Adrenal gland (tissue), 5 donors: ENCODE results near the gene SEZ6L2.

ENCODE experiments used
- CTCF ChIP-seq, 6 experiments: fragments of 450-650 bp in 4 of 6; fragments of 200-600 bp in 2 of 6; sonication (generic) in 1 of 6; IDR thresholded peaks; 1 replicate in 5 of 6; 2 replicates in 1 of 6; pipeline versions ENCODE4 v1.5.1 to v1.8.0; 2016 to 2021; ENCODE audit warnings: antibody characterized with exemption in 6 of 6, mild to moderate bottlenecking in 2 of 6, moderate library complexity in 1 of 6
- POLR2A ChIP-seq, 2 donors: fragments of 450-650 bp; IDR thresholded peaks; one replicate each; pipeline ENCODE4 v1.6.1; 2017; ENCODE audit warnings: antibody characterized with exemption in 2 of 2, mild to moderate bottlenecking in 2 of 2, moderate library complexity in 1 of 2
- donor health status: DM: no; HTN: no; CAD: no.

GRCh38 chr16:29913514-29913913 lies 14.2 kb upstream of the SEZ6L2 start:
- TF ChIP-seq CTCF (IDR thresholded peaks at IDR 0.05) (no peak), POLR2A (IDR thresholded peaks at IDR 0.05) (no peak)
